Measurements from ENCODE around the gene PCDHB3.
"Not testable (repeated sequence)": the region's sequence is repeated elsewhere in the genome, so short reads cannot be mapped to it uniquely, and the experiment has no call there.

The PCDHB3 gene

DNA sequence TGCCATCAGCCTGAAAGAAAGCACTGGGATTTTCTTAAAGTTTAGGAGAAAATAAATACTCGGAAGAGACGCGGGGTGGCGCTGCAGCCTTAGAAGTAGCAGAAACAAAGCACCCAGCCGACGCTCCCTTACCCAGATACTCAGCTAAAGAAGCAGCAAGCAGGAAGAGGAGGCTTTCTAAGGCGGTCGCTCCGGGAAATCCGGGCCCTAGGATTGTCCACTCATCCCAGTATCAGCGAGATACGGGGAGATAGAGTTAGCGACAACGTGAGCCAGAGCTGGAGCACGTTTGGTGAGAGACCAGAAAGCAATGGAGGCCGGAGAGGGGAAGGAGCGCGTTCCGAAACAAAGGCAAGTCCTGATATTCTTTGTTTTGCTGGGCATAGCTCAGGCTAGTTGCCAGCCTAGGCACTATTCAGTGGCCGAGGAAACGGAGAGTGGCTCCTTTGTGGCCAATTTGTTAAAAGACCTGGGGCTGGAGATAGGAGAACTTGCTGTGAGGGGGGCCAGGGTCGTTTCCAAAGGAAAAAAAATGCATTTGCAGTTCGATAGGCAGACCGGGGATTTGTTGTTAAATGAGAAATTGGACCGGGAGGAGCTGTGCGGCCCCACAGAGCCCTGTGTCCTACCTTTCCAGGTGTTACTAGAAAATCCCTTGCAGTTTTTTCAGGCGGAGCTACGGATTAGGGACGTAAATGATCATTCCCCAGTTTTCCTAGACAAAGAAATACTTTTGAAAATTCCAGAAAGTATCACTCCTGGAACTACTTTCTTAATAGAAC is 5.6 kb upstream of the PCDHB3 start, which contains the start of gene PCDHB2:
Gene PCDHB2 (plus strand): TSS at position 135 of the 782 bp plus-strand sequence. CDS start 176 bp downstream, at position 311.
- Histone ChIP-seq H3K4me3 (ENCODE audit: insufficient read length, low read depth) (peak within 1 kb of the TSS; percentile 69), H3K27me3 (ENCODE audit: insufficient read depth, insufficient read length) (no peaks in the 10 kb centered on the region), H3K36me3 (ENCODE audit: insufficient read depth, insufficient read length, low read length) (peaks cover 13% of the 10 kb centered on the region), H3K9ac (ENCODE audit: insufficient read length, low read depth) (peak within 1 kb of the TSS; percentile 86), H3K9me3 (ENCODE audit: insufficient read depth, low read length) (peaks cover 14% of the 10 kb centered on the region), H3K4me1 (ENCODE audit: insufficient read depth, insufficient read length) (no peaks in the 10 kb centered on the region)
- TF ChIP-seq YY1 (IDR thresholded peaks at IDR 0.05; ENCODE audit: insufficient read depth, insufficient read length) (no peak), SUZ12 (IDR thresholded peaks at IDR 0.05; ENCODE audit: extremely low read depth, insufficient read depth, insufficient read length) (no peak)
- DNase-seq (ENCODE audit: low read depth, low spot score): peak; percentile 84

GRCh38 chr5:141095263-141095641 is 5.0 kb upstream of the PCDHB3 start:
- Histone ChIP-seq H3K9ac (ENCODE audit: insufficient read length, low read depth) (peak overlapping the region; percentile 86), H3K9me3 (ENCODE audit: insufficient read depth, low read length) (peaks cover 14% of the 10 kb centered on the region), H3K4me1 (ENCODE audit: insufficient read depth, insufficient read length) (no peaks in the 10 kb centered on the region), H3K36me3 (ENCODE audit: insufficient read depth, insufficient read length, low read length) (peaks cover 13% of the 10 kb centered on the region), H3K4me3 (ENCODE audit: insufficient read length, low read depth) (peak overlapping the region; percentile 69), H3K27me3 (ENCODE audit: insufficient read depth, insufficient read length) (no peaks in the 10 kb centered on the region)
- no peak for TF ChIP-seq SUZ12 (IDR thresholded peaks at IDR 0.05; ENCODE audit: extremely low read depth, insufficient read depth, insufficient read length)
- no peak for TF ChIP-seq YY1 (IDR thresholded peaks at IDR 0.05; ENCODE audit: insufficient read depth, insufficient read length)
- no peak for TF ChIP-seq ZNF274 (IDR thresholded peaks at IDR 0.05; ENCODE audit: low read depth, low read length)
- DNase-seq (ENCODE audit: low read depth, low spot score): no peak

DNA sequence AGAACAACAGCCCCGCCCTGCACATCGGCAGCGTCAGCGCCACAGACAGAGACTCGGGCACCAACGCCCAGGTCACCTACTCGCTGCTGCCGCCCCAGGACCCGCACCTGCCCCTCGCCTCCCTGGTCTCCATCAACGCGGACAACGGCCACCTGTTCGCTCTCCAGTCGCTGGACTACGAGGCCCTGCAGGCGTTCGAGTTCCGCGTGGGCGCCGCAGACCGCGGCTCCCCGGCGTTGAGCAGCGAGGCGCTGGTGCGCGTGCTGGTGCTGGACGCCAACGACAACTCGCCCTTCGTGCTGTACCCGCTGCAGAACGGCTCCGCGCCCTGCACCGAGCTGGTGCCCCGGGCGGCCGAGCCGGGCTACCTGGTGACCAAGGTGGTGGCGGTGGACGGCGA is 4.1 kb upstream of the PCDHB3 start:
- not testable (repeated sequence) for H3K9ac ChIP-seq (ENCODE audit: insufficient read length, low read depth); DNase-seq (ENCODE audit: low read depth, low spot score); H3K27me3 ChIP-seq (ENCODE audit: insufficient read depth, insufficient read length); H3K4me3 ChIP-seq (ENCODE audit: insufficient read length, low read depth); H3K4me1 ChIP-seq (ENCODE audit: insufficient read depth, insufficient read length)
- peaks cover 14% of the 10 kb centered on the region for H3K9me3 ChIP-seq (ENCODE audit: insufficient read depth, low read length)
- peaks cover 22% of the 10 kb centered on the region for H3K36me3 ChIP-seq (ENCODE audit: insufficient read depth, insufficient read length, low read length)

DNA sequence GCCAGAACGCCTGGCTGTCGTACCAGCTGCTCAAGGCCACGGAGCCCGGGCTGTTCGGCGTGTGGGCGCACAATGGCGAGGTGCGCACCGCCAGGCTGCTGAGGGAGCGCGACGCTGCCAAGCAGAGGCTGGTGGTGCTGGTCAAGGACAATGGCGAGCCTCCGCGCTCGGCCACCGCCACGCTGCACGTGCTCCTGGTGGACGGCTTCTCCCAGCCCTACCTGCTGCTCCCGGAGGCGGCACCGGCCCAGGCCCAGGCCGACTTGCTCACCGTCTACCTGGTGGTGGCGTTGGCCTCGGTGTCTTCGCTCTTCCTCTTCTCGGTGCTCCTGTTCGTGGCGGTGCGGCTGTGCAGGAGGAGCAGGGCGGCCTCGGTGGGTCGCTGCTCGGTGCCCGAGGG is 3.7 kb upstream of the PCDHB3 start:
- H3K4me1 ChIP-seq (ENCODE audit: insufficient read depth, insufficient read length); H3K27me3 ChIP-seq (ENCODE audit: insufficient read depth, insufficient read length); DNase-seq (ENCODE audit: low read depth, low spot score); H3K4me3 ChIP-seq (ENCODE audit: insufficient read length, low read depth); H3K9ac ChIP-seq (ENCODE audit: insufficient read length, low read depth): not testable (repeated sequence)
- Histone ChIP-seq H3K9me3 (ENCODE audit: insufficient read depth, low read length) (peaks cover 14% of the 10 kb centered on the region), H3K36me3 (ENCODE audit: insufficient read depth, insufficient read length, low read length) (peaks cover 22% of the 10 kb centered on the region)

DNA sequence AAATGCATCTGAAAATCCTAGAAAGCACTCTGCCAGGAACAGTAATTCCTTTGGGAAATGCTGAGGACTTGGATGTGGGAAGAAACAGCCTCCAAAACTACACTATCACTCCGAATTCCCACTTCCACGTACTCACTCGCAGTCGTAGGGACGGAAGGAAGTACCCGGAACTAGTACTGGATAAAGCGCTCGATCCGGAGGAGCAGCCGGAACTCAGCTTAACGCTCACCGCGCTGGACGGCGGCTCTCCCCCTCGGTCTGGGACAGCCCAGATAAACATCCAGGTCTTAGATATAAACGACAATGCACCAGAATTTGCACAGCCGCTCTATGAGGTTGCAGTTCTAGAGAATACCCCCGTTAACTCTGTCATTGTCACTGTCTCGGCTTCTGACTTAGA is 786 bp downstream of the PCDHB3 start:
- Histone ChIP-seq H3K27me3 (ENCODE audit: insufficient read depth, insufficient read length) (no peaks in the 10 kb centered on the region), H3K4me1 (ENCODE audit: insufficient read depth, insufficient read length) (no peaks in the 10 kb centered on the region), H3K36me3 (ENCODE audit: insufficient read depth, insufficient read length, low read length) (peaks cover 25% of the 10 kb centered on the region), H3K9ac (ENCODE audit: insufficient read length, low read depth) (no peak overlapping the region), H3K9me3 (ENCODE audit: insufficient read depth, low read length) (no peaks in the 10 kb centered on the region), H3K4me3 (ENCODE audit: insufficient read length, low read depth) (no peak overlapping the region)
- TF ChIP-seq SUZ12 (IDR thresholded peaks at IDR 0.05; ENCODE audit: extremely low read depth, insufficient read depth, insufficient read length) (no peak), ZNF274 (IDR thresholded peaks at IDR 0.05; ENCODE audit: low read depth, low read length) (no peak), YY1 (IDR thresholded peaks at IDR 0.05; ENCODE audit: insufficient read depth, insufficient read length) (no peak)
- DNase-seq (ENCODE audit: low read depth, low spot score): no peak

DNA sequence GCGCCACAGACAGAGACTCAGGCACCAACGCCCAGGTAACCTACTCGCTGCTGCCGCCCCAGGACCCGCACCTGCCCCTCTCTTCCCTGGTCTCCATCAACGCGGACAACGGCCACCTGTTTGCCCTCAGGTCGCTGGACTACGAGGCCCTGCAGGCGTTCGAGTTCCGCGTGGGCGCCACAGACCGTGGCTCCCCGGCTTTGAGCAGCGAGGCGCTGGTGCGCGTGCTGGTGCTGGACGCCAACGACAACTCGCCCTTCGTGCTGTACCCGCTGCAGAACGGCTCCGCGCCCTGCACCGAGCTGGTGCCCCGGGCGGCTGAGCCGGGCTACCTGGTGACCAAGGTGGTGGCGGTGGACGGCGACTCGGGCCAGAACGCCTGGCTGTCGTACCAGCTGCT is 1.8 kb downstream of the PCDHB3 start:
- H3K9ac ChIP-seq (ENCODE audit: insufficient read length, low read depth); H3K9me3 ChIP-seq (ENCODE audit: insufficient read depth, low read length); DNase-seq (ENCODE audit: low read depth, low spot score); H3K4me3 ChIP-seq (ENCODE audit: insufficient read length, low read depth); H3K27me3 ChIP-seq (ENCODE audit: insufficient read depth, insufficient read length); H3K4me1 ChIP-seq (ENCODE audit: insufficient read depth, insufficient read length): not testable (repeated sequence)
- H3K36me3 ChIP-seq (ENCODE audit: insufficient read depth, insufficient read length, low read length): peaks cover 25% of the 10 kb centered on the region

DNA sequence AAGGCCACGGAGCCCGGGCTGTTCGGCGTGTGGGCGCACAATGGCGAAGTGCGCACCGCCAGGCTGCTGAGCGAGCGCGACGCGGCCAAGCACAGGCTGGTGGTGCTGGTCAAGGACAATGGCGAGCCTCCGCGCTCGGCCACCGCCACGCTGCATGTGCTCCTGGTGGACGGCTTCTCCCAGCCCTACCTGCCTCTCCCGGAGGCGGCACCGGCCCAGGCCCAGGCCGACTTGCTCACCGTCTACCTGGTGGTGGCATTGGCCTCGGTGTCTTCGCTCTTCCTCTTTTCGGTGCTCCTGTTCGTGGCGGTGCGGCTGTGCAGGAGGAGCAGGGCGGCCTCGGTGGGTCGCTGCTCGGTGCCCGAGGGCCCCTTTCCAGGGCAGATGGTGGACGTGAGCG is 2.2 kb downstream of the PCDHB3 start:
- not testable (repeated sequence) for H3K9ac ChIP-seq (ENCODE audit: insufficient read length, low read depth); H3K4me3 ChIP-seq (ENCODE audit: insufficient read length, low read depth); H3K27me3 ChIP-seq (ENCODE audit: insufficient read depth, insufficient read length); DNase-seq (ENCODE audit: low read depth, low spot score); H3K9me3 ChIP-seq (ENCODE audit: insufficient read depth, low read length); H3K4me1 ChIP-seq (ENCODE audit: insufficient read depth, insufficient read length)
- peaks cover 24% of the 10 kb centered on the region for H3K36me3 ChIP-seq (ENCODE audit: insufficient read depth, insufficient read length, low read length)

DNA sequence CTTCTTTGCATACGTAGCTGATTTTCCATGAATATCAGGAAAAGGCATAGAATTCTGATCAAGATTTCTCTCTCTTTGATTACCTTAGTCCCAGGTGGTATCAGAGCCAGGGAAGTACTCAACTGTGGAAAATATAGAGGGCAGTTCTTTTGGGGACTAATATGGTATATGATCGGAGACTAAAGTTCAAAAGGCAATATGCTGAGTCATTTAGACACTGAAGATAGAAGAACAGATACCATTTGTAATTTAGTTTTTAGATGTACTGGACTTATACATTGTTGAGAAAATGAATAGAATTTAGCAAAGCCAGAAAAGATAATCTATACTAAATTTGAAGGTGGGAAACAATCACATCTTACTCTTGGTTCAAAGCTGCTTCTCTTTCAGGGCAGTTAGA is 5.1 kb downstream of the PCDHB3 start:
- H3K9me3 ChIP-seq (ENCODE audit: insufficient read depth, low read length): no peaks in the 10 kb centered on the region
- H3K27me3 ChIP-seq (ENCODE audit: insufficient read depth, insufficient read length): no peaks in the 10 kb centered on the region
- no peaks in the 10 kb centered on the region for H3K4me1 ChIP-seq (ENCODE audit: insufficient read depth, insufficient read length)
- no peak for TF ChIP-seq YY1 (IDR thresholded peaks at IDR 0.05; ENCODE audit: insufficient read depth, insufficient read length)
- no peak for TF ChIP-seq ZNF274 (IDR thresholded peaks at IDR 0.05; ENCODE audit: low read depth, low read length)
- TF ChIP-seq SUZ12 (IDR thresholded peaks at IDR 0.05; ENCODE audit: extremely low read depth, insufficient read depth, insufficient read length): no peak
- DNase-seq (ENCODE audit: low read depth, low spot score): no peak
- H3K36me3 ChIP-seq (ENCODE audit: insufficient read depth, insufficient read length, low read length): peaks cover 12% of the 10 kb centered on the region
- H3K4me3 ChIP-seq (ENCODE audit: insufficient read length, low read depth): no peak overlapping the region
- no peak overlapping the region for H3K9ac ChIP-seq (ENCODE audit: insufficient read length, low read depth)

Data from NT2/D1 (cell line).